H1 (cell line): Measurements from ENCODE around the gene MORF4L1. TPM values are rescaled to one million over a fixed set of nuclear protein-coding genes. Genes with fewer than 3 reads are reported as not detected.

Experiments
- CHD2 ChIP-seq: IDR thresholded peaks from 2 replicates; pipeline ENCODE4 v1.6.1; 2012; ENCODE audit warnings: low read length, improper control_type of control experiment
- CHD7 ChIP-seq: fragments of 300-600 bp; sonication (generic); IDR thresholded peaks from 2 replicates; pipeline ENCODE4 v1.7.1; 2012; ENCODE audit warnings: low read length, moderate library complexity, mild to moderate bottlenecking, inconsistent platforms; ENCODE audit not compliant: insufficient replicate concordance
- FOSL1 ChIP-seq: IDR thresholded peaks from 2 replicates; pipeline ENCODE4 v1.6.1; 2011; ENCODE audit warnings: mild to moderate bottlenecking, low read depth, low read length, moderate library complexity; ENCODE audit not compliant: insufficient read depth
- SIN3A ChIP-seq, 2 experiments: IDR thresholded peaks in 1 of 2; conservative IDR thresholded peaks in 1 of 2; 2 replicates each; pipeline ENCODE4 v1.6.1; 2011 to 2012; ENCODE audit warnings: low read length in 2 of 2, improper control_type of control experiment in 1 of 2, low read depth in 1 of 2, mild to moderate bottlenecking in 1 of 2
- polyA plus RNA-seq, 7 experiments: library from polyadenylated mRNA; depleted of rRNA in 3 of 7; stranded (reverse) in 5 of 7; unstranded in 2 of 7; fragments of >200 nt in 5 of 7; fragments of 200-250 nt in 2 of 7; gene quantifications; 1 replicate in 5 of 7; 2 replicates in 1 of 7; 4 replicates in 1 of 7; pipeline versions ENCODE4 v1.2.1 to v1.2.3, GENCODE V29; 2011 to 2013; ENCODE audit warnings: missing spikeins in 2 of 7, mixed read lengths in 2 of 7
- total RNA-seq: library from RNA; stranded (reverse); fragmentation: NEBNext Ultra II Directional; extraction: Animal tissue kit (Norgen Biotek cat#: 25700); gene quantifications from 2 replicates; pipeline ENCODE4 v1.2.1, GENCODE V29; 2021

Gene MORF4L1
- total and polyA plus RNA-seq, 2 of the 8 experiments (the other 6 are each of a cell fraction or from before 2014, with no cell fraction given) = 260 to 533 TPM

- TF ChIP-seq CHD7 (no peak), SIN3A (conservative IDR thresholded peaks at IDR 0.05 in 1 of 2, IDR thresholded peaks at IDR 0.05 in 1 of 2; ENCODE audit: low read depth in 1 of 2, low read length in 2 of 2) (no peak), CHD2 (no peak), FOSL1 (no peak)
- TF ChIP-seq, all 59 proteins: peak for 0
These were observed 60.6 kb downstream of the MORF4L1 start (continued) for GRCh38 chr15:78933187-78933822.
